NCI-H526 treated with DMSO at 0.1 percent for 48 hours (cell line): ENCODE results near the gene ALDH3B1.

Experiments
- DNase-seq: peaks from one replicate; lab custom pipeline; 2025; lab: John Stamatoyannopoulos, UW

ALDH3B1 gene

DNA sequence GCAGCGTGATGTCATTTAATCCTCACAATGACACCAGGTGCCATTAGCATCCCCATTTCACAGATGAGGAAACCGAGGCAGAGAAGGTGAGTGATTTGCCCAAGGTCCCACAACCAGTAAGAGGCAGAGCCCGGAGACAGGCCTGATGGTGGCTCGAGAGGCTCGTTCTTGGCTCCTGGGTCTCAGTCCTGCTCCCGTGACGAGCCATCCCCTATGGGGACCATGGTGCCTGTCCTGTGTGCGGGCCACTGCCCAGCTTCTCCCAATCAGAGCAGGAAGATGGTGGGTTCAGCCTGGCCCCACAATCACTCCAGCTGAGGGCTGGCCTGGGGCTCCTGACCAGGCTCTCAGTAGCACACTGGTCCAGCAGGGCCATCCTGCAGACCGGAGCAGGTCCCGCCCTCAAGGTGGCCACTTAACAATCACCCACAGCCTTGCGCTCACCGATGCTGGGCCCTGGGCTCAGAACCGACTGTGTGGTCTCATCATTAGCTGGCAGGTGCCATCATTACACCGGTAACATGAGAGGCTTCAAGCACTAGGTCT, 3.6 kb downstream of the ALDH3B1 start:
- DNase-seq: no peak

DNA sequence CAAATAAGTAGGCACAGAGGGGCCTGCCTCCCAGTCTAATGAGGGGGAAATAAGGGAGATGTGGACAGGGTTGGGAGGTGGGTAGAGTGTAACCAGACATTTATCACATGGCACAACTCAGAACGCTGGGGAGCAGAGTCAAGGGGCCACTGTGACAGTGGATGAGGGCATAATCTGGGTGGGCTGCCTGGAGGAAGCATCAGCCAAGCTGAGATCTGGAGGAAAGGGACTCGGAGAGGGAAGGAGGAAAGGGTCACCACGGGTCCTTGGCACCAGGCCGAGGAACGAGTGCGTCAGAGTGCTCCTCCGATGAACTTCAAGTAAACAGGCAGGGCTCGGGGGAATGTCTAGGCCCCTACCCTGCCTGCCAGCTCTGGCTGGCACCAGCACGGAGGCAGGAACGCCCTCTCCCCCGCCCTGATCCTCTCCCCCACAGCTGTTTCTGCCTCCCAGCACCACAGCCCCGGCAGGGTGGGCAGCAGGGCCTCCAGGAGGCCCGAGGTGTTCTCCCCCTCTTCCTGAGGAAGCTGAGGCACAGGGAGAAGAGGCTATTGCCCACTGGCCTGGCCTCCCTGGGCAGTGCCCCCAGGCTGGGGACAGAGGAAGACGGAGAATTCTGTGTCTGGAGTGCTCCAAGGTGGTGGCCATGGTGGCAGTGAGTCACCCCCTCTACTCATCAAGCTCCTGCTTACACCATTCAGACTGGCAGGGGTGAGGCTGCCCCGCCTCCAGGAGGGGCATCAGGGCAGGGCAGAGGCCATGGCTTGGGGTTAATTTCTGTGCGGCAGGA, 4.2 kb downstream of the ALDH3B1 start:
- DNase-seq: no peak

DNA sequence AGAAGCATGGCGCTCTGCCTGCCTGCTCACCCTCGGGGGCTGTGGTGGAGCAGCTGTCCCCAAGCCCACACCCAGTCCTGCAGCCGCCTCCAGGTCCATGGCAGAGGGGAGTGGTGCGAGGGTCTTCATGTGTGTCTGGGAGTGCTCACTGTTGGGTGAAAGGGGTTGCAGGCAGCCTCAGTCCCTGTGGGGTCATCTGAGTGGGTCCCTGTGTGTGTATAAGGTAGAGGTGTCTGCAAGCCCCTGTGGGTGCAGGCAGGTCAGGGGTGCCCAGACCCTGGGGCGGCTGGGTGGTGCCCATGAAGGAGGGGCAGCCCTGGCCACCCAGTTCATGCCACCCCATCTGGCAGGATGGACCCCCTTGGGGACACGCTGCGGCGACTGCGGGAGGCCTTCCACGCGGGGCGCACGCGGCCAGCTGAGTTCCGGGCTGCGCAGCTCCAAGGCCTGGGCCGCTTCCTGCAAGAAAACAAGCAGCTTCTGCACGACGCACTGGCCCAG, 4.9 kb downstream of the ALDH3B1 start:
- no peak for DNase-seq

DNA sequence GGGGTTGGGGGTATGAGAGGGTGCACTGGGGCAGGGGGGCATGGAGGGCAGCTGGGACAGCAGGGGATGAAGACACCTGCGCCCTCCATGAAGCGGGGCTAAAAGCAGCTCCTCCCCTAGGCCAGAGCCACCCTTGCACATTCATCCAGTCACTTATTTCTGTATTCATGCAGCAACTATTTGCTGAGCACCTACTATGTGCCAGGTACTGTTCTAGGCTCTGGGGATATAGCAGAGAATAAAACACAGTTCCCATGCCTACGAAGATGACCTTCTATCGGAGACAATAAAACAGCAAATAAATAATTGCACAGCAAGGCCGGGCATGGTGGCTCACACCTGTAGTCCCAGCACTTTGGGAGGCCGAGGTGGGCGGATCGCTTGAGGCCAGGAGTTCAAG, 5.3 kb downstream of the ALDH3B1 start:
- no peak for DNase-seq

DNA sequence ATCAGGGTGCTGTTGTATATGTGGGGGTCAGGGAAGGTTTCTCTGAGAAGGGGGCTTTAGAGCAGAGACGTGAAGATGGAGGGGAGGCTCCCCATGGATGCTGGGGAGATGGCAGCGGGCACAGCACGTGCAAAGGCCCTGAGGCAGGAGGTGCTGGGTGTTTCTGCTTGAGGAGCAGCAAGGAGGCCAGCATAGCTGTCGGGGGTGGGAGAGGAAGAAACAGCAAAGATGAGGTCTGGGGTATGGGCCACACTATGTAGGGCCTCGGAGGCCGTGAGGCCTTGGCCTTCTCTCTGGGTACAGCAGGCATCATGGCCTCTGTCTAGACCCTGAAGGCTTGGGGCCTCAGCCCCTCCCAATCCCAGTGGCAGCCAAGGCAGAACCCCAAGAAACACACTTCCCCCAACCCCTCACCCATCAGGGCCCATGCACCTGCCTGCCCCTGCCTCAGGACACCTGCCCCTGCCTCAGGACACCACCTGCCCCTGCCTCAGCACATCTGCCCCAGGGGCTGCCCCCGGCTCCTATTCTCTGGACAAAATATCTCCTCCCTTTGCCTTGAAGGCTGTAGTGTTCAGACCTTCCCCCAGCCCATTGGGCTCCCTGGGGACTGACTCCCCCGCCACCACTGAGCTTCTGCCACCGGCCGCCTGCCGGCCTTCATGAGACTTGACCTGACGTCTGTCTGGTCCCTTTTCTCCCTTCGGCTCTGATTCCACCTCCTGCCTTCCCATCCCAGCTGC, 6.2 kb downstream of the ALDH3B1 start:
- no peak for DNase-seq

DNA sequence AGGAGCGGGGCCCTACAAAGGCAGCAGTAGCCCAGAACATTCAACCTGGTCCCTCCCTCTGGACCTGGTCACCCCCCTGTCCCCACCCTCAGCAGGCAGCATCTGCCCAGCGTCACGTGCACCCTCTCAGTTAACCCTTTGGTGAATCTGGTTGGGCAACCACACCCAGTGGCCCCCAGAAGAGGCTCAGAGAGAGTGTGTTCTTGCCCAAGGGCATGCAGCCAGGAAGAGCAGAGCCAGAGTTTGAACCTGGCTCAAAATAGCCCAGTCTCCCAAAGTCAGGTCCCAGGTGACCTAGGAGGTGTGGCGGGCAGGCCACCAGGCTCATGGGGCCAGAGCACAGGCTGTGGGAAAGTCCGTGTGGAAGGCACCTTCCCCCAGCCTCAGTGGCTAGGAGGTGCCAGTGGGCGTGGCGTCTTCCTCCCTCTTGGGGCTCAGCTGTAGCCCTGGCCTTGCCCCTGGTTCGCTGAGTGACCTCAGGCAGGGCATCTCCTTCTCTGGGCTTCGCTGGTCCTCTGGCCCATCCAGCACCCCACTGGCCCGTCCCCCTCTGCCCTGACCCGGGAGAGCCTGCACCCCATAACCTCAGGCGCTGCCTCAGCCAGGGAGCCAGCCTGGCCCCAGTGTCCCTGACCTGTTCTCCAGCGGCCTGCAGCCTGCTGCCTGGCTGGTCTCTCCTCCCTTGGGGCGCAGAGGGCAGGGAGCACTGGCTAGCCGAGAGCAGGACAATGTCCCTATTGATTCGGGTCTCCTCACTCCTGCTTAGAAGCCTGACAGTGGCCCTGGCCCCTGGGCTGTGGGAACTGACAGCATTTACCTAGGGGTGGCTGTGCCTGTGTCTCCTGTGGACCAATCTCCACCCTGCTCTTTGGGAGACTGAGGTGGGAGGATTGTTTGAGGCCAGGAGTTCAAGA, 7.0 kb downstream of the ALDH3B1 start:
- DNase-seq: no peak

DNA sequence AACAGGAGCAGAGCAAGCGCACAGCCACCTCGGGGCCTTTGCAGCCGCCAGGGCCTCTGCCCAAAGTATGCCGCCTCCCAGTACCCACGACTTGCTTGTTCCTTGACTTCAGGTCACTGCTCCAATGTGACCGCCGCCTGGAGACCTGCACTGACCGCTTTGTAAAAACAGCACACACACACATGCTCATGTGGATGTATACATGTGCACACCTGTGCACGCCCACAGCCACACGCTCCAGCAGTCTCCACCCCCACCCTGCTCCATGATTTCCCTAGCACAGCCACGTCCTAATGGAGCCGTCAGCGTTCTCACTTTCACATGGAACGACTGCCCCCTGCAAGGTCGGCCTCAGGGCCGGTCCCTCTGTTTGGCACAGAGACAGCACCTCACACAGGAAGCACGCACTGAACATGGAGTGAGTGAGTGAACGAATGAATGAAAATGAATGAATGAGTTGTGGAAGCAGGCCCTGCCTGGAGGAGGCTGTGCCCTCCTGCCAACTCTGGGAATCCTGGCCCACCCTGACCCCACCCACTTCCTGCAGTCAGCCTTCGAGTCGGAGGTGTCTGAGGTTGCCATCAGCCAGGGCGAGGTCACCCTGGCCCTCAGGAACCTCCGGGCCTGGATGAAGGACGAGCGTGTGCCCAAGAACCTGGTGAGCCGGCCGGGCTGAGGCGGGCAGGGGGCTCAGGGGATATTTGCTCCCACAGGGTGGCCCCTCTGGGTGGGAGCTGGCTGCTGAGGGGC, 8.0 kb downstream of the ALDH3B1 start:
- no peak for DNase-seq

DNA sequence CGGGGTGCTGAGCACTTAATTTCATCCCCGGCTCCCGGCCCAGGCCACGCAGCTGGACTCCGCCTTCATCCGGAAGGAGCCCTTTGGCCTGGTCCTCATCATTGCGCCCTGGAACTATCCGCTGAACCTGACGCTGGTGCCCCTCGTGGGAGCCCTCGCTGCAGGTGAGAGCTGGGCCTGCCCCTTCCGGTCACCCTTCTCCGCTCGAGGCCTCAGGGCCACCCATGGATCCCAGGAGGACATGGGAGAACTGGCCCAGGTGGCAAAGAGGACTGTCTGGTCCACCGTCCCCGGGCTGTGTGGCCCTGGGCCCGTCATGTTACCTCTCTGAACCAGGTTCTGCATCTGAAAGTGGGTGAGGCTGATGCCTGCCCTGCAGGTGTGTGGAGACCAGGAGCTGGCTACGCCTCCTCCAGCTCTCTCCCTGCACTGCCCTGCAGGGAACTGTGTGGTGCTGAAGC, 8.6 kb downstream of the ALDH3B1 start:
- no peak for DNase-seq

DNA sequence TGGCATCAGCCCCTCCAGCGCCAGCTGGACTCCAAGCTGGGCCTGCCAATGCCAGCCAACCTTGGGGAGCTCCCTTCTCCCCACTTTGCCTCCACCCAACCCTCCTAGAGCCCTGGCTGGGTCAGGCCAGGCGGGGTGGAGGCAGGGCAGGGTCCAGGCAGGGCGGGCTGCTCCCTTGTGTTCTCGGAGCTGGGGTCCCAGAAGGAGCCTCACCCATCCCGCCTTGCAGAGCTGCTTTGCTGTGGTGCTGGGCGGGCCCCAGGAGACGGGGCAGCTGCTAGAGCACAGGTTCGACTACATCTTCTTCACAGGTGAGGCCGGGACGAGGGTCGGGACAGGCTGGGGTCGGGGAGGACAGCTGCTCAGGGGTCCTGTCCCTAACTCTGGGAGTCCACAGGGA, 9.4 kb downstream of the ALDH3B1 start:
- no peak for DNase-seq

DNA sequence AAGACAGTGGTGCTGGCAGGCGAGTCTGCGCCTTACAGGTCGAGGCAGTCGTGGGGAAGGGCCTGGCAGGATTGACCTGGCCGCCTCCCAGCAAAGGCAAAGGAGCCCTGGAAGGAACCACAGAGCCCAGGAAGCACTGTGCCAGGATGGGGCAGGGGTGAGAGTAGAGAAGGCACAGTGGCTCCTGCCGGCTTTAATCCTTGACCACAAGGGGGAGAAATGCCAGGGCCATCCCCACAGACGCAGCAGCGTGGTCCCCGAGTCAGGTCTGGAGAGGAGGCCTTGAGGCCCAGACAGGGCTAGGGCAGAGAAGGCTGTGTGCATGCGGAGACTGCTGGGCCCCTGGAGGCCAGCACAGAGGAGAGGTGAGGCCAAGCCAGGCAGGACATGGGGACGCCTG, 10.4 kb downstream of the ALDH3B1 start:
- no peak for DNase-seq

DNA sequence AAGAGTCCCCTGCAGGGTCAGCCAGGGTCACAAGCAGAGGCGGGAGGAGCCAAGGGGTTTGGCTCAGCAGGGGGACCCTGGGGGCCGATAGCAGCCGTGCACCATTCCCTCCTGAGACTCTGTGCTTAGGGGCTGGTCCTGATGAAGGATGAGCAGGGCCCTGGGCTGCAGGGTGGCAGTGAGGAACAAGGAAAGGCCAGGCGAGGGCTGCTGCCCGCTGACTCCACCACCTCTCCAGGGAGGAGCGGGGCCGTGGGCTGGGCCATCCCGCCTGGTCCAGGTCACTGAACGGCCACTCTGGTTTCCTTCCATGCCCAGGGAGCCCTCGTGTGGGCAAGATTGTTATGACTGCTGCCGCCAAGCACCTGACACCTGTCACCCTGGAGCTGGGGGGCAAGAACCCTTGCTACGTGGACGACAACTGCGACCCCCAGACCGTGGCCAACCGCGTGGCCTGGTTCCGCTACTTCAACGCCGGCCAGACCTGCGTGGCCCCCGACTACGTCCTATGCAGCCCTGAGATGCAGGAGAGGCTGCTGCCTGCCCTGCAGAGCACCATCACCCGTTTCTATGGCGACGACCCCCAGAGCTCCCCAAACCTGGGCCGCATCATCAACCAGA, 11.2 kb downstream of the ALDH3B1 start:
- DNase-seq: no peak

DNA sequence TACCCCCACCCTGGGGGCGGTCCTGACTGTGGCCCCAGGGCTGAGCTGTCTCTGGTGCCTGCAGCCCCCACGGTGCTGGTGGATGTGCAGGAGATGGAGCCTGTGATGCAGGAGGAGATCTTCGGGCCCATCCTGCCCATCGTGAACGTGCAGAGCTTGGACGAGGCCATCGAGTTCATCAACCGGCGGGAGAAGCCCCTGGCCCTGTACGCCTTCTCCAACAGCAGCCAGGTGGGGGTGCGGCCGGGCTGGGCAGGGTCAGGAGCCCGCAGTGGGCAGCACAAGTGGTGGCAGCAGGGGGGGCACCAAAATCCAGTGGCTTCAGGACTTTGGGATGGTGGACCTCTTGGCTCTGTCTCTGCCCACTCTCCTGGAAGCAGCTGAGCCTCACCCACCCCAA, 12.4 kb downstream of the ALDH3B1 start:
- no peak for DNase-seq

DNA sequence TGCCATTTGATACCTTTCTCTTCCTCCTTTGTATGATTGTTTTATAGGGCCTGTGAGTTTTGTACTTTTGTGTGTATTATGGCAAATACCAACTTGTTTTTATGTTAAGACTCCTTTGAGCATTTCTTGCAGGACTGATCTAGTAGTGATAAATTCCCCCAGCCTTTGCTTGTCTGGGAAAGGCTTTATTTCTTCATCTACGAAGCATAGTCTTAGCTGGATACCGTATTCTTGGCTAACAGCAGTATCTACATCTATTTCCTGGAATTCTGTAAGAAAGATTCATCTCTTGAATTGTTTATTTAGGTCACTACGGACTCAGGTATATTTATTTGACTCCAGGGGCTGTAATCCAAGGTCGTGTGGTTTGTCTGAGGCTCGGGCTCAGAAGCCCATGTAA, 14.4 kb downstream of the ALDH3B1 start:
- DNase-seq: no peak

DNA sequence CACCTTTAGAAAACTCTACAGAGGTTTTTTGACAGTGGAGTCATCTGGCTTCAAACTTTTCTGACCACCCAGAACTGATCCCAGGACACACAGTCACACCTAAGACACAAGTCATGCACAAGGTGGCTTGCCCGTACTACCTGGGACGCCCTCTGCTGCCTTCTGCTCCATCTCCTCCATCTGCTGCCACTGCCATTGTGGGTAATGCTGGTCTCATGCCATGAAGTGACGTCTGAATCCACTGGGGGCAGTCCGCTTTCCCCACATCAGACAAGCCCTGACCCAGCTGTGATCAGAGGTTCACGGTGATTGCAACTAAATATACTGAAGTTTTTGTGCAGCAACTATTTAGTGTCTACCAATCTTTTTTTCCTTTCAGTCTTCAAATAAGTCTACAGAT, 14.9 kb downstream of the ALDH3B1 start:
- no peak for DNase-seq

DNA sequence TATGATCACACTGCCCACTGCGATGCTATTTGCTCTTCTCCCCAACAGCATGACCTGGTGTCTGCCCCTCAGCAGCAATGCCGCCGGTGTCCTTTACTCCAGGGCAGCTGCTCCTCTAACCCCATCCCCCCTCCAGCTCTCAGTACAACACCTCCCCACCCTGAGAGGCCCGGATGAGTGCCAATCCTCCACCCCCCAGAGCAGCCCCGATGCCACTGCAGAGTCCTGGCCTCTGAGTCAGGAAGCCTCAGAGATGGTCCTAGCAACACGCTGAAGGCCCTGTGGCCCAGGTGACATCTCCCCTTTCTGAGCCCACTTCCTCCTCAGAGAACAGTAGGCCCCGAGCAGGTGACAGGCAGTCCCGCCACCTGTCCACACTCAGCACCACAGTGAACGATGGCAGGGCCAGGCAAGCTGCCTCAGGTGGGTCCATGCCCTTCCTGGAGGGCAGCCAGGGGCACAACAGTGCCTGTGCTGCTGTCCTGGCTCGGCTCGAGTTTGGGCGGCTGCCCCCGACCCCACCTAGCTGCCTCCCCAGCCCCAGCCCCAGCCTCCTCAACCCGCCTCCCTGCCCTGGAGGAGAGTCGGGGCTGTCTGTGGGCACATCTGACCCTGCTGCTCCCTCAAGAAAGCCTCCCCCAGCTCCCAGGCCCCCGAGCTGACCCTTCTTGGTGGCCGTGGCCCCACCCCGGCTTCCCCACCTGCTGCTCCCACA, 16.4 kb downstream of the ALDH3B1 start:
- no peak for DNase-seq

DNA sequence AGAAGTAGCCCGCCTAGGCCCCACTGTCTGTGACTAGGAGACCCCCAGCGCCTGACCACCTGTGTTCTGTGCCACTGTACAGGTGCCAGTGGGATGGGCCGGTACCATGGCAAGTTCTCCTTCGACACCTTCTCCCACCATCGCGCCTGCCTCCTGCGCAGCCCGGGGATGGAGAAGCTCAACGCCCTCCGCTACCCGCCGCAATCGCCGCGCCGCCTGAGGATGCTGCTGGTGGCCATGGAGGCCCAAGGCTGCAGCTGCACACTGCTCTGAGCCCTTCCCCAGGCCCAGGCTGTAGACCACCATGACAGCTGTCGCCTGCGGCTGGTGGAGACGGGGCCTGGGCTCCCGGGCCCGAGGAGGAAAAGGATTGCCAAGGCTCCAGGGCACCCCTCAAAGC, 17.5 kb downstream of the ALDH3B1 start:
- DNase-seq: no peak

DNA sequence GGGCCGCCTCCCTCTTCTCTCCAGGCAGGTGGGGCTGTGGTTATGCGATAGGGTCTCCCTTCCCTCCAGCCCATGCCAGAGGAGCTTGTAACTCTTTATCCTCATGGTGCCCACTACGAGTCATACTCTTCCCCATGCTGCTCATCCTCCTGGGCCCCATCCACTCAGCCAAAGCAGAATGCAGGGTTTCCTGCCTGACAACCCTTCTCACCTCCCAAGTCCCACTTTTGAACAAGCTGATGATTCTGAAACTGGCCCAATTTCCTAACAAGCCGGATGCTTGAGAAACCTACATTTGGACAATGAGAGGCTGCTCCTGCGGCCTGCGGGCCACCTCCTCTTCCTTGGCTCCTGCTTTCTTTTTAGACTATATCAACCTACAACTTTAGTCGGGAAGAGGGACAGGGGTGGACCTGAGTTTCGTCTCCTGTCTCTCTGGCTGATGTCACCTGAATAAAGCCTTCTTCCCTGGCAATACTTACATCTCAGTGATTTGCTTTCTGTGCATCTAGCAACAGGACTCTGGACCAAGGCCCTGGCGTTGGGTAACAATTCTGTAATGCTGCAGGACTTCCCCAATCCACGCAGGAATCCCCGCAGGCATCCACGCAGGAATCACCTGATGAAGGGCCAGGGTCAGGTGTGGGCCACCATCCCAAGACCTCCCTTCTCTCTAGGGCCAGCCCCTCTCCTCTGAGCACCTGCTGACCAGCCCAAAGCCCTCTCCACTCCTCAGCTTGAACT, 18.8 kb downstream of the ALDH3B1 start:
- DNase-seq: no peak

DNA sequence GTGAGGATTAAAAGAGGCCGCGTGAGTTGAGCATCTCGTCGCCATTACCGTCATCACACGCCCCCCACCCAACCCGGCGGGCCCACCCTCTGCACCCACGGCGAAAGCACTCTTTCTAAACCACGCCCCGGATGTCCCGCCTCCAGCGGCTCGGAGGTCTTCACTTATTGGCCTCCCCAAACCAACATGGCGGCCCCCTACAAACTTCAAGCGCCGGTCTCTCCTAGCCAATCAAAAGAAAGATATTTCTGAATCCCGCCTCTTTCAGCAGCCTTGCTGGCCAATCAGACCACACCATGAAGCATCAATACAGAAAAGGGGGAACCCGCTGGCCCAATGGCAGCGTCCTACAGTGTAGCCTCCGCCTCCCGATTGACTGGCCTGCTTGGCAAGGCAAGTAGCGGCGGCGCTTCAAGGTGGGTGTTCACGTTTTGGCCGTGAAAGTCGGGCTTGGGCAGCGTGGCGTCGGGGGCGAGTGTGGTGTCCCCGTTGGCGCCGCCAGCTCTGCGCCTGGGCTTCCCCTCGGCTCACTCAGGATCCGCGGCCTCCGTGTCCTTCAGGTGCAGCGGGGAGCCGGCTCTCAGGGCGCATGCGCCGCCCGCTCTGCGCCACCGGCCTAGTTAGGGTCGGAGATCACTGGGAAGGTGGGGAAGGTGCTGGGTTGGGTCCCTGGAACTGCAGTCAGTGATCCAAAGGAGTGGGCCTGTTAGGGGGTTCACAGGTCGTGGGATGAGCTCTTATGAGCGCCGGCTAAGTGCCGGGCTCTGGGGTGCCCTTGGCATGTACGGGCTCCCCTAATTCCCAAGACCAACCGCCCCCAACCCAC, 20.4 kb downstream of the ALDH3B1 start, which contains the start of gene NDUFS8:
Gene NDUFS8, plus strand, starts transcription at position 364 of the 826 bp plus-strand sequence. CDS start 1,471 bp downstream, outside the sequence.
- DNase-seq: peak; percentile 99
